HepG2 (cell line): ENCODE data around the gene ADGRD1. TPM values are rescaled to one million over a fixed set of nuclear protein-coding genes. Genes with fewer than 3 reads are reported as not detected.
A peak's percentile ranks its signal among the peaks of the same experiment; 100 is the strongest.

Experiments
- CEBPB ChIP-seq: IDR thresholded peaks from 2 replicates; pipeline ENCODE4 v1.6.1; 2011; ENCODE audit warnings: low read depth, low read length, improper control_type of control experiment, borderline replicate concordance
- GATAD2A ChIP-seq: IDR thresholded peaks from 2 replicates; pipeline ENCODE4 v1.6.1; 2016
- MED8 ChIP-seq: sonication (generic); formaldehyde crosslinking; IDR thresholded peaks from 2 replicates; pipeline ENCODE4 v1.8.1; 2023; ENCODE audit warnings: mild to moderate bottlenecking, missing genetic modification reagents; ENCODE audit not compliant: insufficient replicate concordance
- MIXL1 ChIP-seq: IDR thresholded peaks from 2 replicates; pipeline ENCODE4 v1.6.1; 2016
- MTF2 ChIP-seq: sonication (generic); formaldehyde crosslinking; IDR thresholded peaks from 2 replicates; pipeline ENCODE4 v1.5.0; 2020; ENCODE audit warnings: missing genetic modification reagents, borderline replicate concordance
- NCOA2 ChIP-seq: sonication (generic); formaldehyde crosslinking; IDR thresholded peaks from 2 replicates; pipeline ENCODE4 v1.8.0; 2022; ENCODE audit warnings: inconsistent platforms
- NR2C2 ChIP-seq: sonication (generic); formaldehyde crosslinking; IDR thresholded peaks from 2 replicates; pipeline ENCODE4 v1.4.0; 2020; ENCODE audit warnings: missing genetic modification reagents, mild to moderate bottlenecking, moderate library complexity, borderline replicate concordance
- RELA ChIP-seq: sonication (generic); formaldehyde crosslinking; IDR thresholded peaks from 2 replicates; pipeline ENCODE4 v1.4.0; 2020; ENCODE audit warnings: missing genetic modification reagents
- RFX1 ChIP-seq: fragments of 450-650 bp; IDR thresholded peaks from 2 replicates; pipeline ENCODE4 v1.6.1; 2017
- SALL1 ChIP-seq: sonication (generic); formaldehyde crosslinking; IDR thresholded peaks from 2 replicates; pipeline ENCODE4 v1.8.0; 2022; ENCODE audit warnings: mild to moderate bottlenecking, missing genetic modification reagents
- TCF7 ChIP-seq: sonication (generic); IDR thresholded peaks from 2 replicates; pipeline ENCODE4 v1.6.1; 2016; ENCODE audit warnings: antibody characterized with exemption, low read depth
- ZFP1 ChIP-seq: IDR thresholded peaks from 2 replicates; pipeline ENCODE4 v1.6.1; 2016
- polyA plus RNA-seq, 8 experiments: library from polyadenylated mRNA; depleted of rRNA in 3 of 8; stranded (reverse) in 7 of 8; unstranded in 1 of 8; fragments of >200 nt; fragmentation: Illumina TruSeq in 4 of 8; extraction: Trizol in 4 of 8; gene quantifications; 2 replicates each; pipeline versions ENCODE4 v1.2.1 to v1.2.3, GENCODE V29; 2011 to 2016; ENCODE audit warnings: low read depth in 4 of 8, missing spikeins in 1 of 8, mixed read lengths in 1 of 8; ENCODE audit not compliant: insufficient read depth in 1 of 8
- total RNA-seq, 5 experiments: library from RNA; depleted of rRNA; stranded (reverse); fragments of >200 nt; fragmentation: Illumina TruSeq; extraction: Trizol; gene quantifications; 2 replicates each; pipeline ENCODE4 v1.2.3, GENCODE V29; 2016; ENCODE audit warnings: low read depth in 1 of 5
- TF ChIP-seq, protein P1 (sequence below): sonication (generic); formaldehyde crosslinking; IDR thresholded peaks from 2 replicates; pipeline ENCODE4 v1.8.0; 2022; ENCODE audit warnings: mild to moderate bottlenecking, missing genetic modification reagents
- TF ChIP-seq, protein P2 (sequence below): sonication (generic); formaldehyde crosslinking; IDR thresholded peaks from 2 replicates; pipeline ENCODE4 v1.4.0; 2020; ENCODE audit warnings: missing genetic modification reagents, mild to moderate bottlenecking, borderline replicate concordance
- TF ChIP-seq, protein P3 (sequence below): sonication (generic); formaldehyde crosslinking; IDR thresholded peaks from 2 replicates; pipeline ENCODE4 v1.5.1; 2020; ENCODE audit warnings: mild to moderate bottlenecking, missing genetic modification reagents, moderate library complexity
- TF ChIP-seq, protein P4 (sequence below): IDR thresholded peaks from 2 replicates; pipeline ENCODE4 v1.6.1; 2018; ENCODE audit warnings: missing genetic modification reagents
- TF ChIP-seq, protein P5 (sequence below): sonication (generic); formaldehyde crosslinking; IDR thresholded peaks from 2 replicates; pipeline ENCODE4 v1.4.0; 2020; ENCODE audit warnings: missing genetic modification reagents
- TF ChIP-seq, protein P6 (sequence below): sonication (generic); formaldehyde crosslinking; IDR thresholded peaks from 2 replicates; pipeline ENCODE4 v1.5.0; 2020; ENCODE audit warnings: mild to moderate bottlenecking, missing genetic modification reagents

The ADGRD1 gene
- total and polyA plus RNA-seq, 2 of the 13 experiments (the other 11 are each of a cell fraction or from before 2014, with no cell fraction given), result 0.46 to 12.4 TPM

DNA sequence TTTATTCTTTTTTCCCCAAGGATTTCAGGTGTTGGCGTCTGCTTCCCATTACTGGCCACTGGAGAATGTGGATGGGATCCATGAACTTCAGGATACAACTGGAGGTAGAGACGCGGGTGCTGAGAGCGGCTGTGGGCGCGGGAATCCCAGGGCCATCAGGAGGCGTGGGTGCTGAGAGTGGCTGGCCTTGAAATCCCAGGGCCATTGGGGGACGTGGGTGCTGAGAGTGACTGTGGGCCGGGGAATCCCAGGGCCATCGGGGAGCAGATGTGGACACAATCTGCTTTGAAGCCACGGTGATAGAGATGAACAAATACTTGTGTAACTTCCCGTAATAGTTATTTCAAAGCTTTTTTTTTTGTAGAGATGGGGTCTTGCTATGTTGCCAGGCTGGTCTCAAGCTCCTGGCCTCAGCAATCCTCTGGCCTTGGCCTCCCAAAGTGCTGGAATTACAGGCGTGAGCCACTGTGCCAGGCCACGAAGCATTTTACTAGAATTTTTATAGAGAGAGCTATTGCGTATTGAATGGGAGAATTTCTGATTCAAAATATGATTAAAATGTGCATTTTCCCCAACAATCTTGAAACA lies 12.8 kb downstream of the ADGRD1 start (continued):
- TF ChIP-seq, protein P1, sequence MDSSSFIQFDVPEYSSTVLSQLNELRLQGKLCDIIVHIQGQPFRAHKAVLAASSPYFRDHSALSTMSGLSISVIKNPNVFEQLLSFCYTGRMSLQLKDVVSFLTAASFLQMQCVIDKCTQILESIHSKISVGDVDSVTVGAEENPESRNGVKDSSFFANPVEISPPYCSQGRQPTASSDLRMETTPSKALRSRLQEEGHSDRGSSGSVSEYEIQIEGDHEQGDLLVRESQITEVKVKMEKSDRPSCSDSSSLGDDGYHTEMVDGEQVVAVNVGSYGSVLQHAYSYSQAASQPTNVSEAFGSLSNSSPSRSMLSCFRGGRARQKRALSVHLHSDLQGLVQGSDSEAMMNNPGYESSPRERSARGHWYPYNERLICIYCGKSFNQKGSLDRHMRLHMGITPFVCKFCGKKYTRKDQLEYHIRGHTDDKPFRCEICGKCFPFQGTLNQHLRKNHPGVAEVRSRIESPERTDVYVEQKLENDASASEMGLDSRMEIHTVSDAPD (CRISPR knock-in tag), result no peak
- TF ChIP-seq, protein P2, sequence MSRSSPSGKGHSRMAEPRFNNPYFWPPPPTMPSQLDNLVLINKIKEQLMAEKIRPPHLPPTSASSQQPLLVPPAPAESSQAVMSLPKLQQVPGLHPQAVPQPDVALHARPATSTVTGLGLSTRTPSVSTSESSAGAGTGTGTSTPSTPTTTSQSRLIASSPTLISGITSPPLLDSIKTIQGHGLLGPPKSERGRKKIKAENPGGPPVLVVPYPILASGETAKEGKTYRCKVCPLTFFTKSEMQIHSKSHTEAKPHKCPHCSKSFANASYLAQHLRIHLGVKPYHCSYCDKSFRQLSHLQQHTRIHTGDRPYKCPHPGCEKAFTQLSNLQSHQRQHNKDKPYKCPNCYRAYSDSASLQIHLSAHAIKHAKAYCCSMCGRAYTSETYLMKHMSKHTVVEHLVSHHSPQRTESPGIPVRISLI (CRISPR knock-in tag), result peak; percentile 41; the same call in 1 of the 2 replicates
- peak; percentile 31; the same call in 1 of the 2 replicates for TF ChIP-seq TCF7
- no peak for TF ChIP-seq RFX1
- TF ChIP-seq, protein P3, sequence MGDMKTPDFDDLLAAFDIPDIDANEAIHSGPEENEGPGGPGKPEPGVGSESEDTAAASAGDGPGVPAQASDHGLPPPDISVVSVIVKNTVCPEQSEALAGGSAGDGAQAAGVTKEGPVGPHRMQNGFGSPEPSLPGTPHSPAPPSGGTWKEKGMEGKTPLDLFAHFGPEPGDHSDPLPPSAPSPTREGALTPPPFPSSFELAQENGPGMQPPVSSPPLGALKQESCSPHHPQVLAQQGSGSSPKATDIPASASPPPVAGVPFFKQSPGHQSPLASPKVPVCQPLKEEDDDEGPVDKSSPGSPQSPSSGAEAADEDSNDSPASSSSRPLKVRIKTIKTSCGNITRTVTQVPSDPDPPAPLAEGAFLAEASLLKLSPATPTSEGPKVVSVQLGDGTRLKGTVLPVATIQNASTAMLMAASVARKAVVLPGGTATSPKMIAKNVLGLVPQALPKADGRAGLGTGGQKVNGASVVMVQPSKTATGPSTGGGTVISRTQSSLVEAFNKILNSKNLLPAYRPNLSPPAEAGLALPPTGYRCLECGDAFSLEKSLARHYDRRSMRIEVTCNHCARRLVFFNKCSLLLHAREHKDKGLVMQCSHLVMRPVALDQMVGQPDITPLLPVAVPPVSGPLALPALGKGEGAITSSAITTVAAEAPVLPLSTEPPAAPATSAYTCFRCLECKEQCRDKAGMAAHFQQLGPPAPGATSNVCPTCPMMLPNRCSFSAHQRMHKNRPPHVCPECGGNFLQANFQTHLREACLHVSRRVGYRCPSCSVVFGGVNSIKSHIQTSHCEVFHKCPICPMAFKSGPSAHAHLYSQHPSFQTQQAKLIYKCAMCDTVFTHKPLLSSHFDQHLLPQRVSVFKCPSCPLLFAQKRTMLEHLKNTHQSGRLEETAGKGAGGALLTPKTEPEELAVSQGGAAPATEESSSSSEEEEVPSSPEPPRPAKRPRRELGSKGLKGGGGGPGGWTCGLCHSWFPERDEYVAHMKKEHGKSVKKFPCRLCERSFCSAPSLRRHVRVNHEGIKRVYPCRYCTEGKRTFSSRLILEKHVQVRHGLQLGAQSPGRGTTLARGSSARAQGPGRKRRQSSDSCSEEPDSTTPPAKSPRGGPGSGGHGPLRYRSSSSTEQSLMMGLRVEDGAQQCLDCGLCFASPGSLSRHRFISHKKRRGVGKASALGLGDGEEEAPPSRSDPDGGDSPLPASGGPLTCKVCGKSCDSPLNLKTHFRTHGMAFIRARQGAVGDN (CRISPR knock-in tag), result peak; percentile 45; the same call in 1 of the 2 replicates
- TF ChIP-seq ZFP1 (CRISPR knock-in tag), result no peak
- peak; percentile 50; the same call in 1 of the 2 replicates for TF ChIP-seq NCOA2 (CRISPR knock-in tag)
- peak; percentile 62; the same call in 1 of the 2 replicates for TF ChIP-seq GATAD2A (CRISPR knock-in tag)
- TF ChIP-seq, protein P4, sequence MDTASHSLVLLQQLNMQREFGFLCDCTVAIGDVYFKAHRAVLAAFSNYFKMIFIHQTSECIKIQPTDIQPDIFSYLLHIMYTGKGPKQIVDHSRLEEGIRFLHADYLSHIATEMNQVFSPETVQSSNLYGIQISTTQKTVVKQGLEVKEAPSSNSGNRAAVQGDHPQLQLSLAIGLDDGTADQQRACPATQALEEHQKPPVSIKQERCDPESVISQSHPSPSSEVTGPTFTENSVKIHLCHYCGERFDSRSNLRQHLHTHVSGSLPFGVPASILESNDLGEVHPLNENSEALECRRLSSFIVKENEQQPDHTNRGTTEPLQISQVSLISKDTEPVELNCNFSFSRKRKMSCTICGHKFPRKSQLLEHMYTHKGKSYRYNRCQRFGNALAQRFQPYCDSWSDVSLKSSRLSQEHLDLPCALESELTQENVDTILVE, result no peak
- peak; percentile 49; the same call in 1 of the 2 replicates for TF ChIP-seq CEBPB
- TF ChIP-seq, protein P5, sequence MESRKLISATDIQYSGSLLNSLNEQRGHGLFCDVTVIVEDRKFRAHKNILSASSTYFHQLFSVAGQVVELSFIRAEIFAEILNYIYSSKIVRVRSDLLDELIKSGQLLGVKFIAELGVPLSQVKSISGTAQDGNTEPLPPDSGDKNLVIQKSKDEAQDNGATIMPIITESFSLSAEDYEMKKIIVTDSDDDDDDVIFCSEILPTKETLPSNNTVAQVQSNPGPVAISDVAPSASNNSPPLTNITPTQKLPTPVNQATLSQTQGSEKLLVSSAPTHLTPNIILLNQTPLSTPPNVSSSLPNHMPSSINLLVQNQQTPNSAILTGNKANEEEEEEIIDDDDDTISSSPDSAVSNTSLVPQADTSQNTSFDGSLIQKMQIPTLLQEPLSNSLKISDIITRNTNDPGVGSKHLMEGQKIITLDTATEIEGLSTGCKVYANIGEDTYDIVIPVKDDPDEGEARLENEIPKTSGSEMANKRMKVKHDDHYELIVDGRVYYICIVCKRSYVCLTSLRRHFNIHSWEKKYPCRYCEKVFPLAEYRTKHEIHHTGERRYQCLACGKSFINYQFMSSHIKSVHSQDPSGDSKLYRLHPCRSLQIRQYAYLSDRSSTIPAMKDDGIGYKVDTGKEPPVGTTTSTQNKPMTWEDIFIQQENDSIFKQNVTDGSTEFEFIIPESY (CRISPR knock-in tag), result peak; percentile 98
- no peak for TF ChIP-seq MTF2 (CRISPR knock-in tag)
- TF ChIP-seq SALL1 (CRISPR knock-in tag), result peak; percentile 53
- no peak for TF ChIP-seq MED8 (CRISPR knock-in tag)
- no peak for TF ChIP-seq RELA (CRISPR knock-in tag)
- no peak for TF ChIP-seq MIXL1
- TF ChIP-seq NR2C2, result no peak
- TF ChIP-seq, protein P6, sequence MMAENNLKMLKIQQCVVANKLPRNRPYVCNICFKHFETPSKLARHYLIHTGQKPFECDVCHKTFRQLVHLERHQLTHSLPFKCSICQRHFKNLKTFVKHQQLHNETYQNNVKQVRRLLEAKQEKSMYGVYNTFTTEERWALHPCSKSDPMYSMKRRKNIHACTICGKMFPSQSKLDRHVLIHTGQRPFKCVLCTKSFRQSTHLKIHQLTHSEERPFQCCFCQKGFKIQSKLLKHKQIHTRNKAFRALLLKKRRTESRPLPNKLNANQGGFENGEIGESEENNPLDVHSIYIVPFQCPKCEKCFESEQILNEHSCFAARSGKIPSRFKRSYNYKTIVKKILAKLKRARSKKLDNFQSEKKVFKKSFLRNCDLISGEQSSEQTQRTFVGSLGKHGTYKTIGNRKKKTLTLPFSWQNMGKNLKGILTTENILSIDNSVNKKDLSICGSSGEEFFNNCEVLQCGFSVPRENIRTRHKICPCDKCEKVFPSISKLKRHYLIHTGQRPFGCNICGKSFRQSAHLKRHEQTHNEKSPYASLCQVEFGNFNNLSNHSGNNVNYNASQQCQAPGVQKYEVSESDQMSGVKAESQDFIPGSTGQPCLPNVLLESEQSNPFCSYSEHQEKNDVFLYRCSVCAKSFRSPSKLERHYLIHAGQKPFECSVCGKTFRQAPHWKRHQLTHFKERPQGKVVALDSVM (CRISPR knock-in tag), result peak; percentile 88
